Measurements from ENCODE around the gene NNAT.

DNA sequence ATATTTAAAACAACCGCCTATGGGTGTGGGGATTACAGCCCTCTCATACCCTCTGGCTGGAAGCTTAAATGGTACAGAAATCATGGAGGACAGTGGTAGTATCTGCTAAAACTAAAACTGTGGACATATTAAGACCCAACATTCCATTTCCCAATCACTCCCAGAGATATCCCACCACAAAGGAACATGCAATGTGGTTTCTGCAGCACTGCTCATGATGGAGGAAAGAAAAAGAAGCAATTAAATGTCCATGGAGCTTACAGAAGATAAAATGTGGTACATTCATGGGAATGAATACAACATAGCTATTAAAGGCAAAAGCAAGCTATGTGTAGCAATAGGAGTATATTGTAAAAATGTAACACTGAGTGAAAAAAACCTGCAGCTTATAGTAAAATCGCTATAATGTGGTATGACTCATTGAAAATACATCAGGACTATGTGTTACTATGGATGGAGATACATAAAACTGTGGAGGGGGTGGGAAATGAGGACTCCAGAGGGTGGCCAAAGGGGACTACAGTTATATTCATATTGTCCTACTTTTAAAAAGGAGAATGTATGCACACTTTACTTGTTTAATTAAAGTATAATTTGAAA lies 22.9 kb upstream of the NNAT start:
- no peak for TF ChIP-seq EZH2 (IDR thresholded peaks at IDR 0.05; ENCODE audit: insufficient read depth, poor library complexity, severe bottlenecking)
- no peak for TF ChIP-seq EZH2phosphoT487 (IDR thresholded peaks at IDR 0.05; ENCODE audit: insufficient read depth, low read depth)

All from GM23248 (cell line).